ENCODE data around the gene SDF2L1.
"Not testable (repeated sequence)": the region's sequence is repeated elsewhere in the genome, so short reads cannot be mapped to it uniquely, and the experiment has no call there.

Gene SDF2L1

GRCh38 chr22:21665047-21665851, 23.1 kb downstream of the SDF2L1 start:
- DNase-seq = no peak

- no peak for DNase-seq
Observed at GRCh38 chr22:21666786-21667185, 24.7 kb downstream of the SDF2L1 start.

- peak; percentile 52 for DNase-seq
Observed at GRCh38 chr22:21669026-21669425, 26.9 kb downstream of the SDF2L1 start.

- DNase-seq = no peak
Observed at GRCh38 chr22:21672107-21672629, 30.1 kb downstream of the SDF2L1 start.

- no peak for DNase-seq
Observed at GRCh38 chr22:21673534-21674321, 31.6 kb downstream of the SDF2L1 start.

GRCh38 chr22:21674638-21675245, 32.6 kb downstream of the SDF2L1 start:
- DNase-seq = no peak

GRCh38 chr22:21677606-21678443, 35.7 kb downstream of the SDF2L1 start:
- no peak for DNase-seq

- not testable (repeated sequence) for DNase-seq
Observed at GRCh38 chr22:21678842-21679241, 36.7 kb downstream of the SDF2L1 start.

- no peak for DNase-seq
Observed at GRCh38 chr22:21679383-21679782, 37.3 kb downstream of the SDF2L1 start.

- no peak for DNase-seq
Observed at GRCh38 chr22:21680830-21681565, 38.9 kb downstream of the SDF2L1 start.

- no peak for DNase-seq
Observed at GRCh38 chr22:21681566-21682370, 39.7 kb downstream of the SDF2L1 start.

- no peak for DNase-seq
Observed at GRCh38 chr22:21682385-21683175, 40.5 kb downstream of the SDF2L1 start.

GRCh38 chr22:21683401-21683811, 41.3 kb downstream of the SDF2L1 start:
- no peak for DNase-seq

GRCh38 chr22:21684492-21685163, 42.5 kb downstream of the SDF2L1 start:
- DNase-seq = no peak

- DNase-seq = no peak
Observed at GRCh38 chr22:21685164-21685513, 43.0 kb downstream of the SDF2L1 start.

GRCh38 chr22:21686193-21686608, 44.1 kb downstream of the SDF2L1 start:
- DNase-seq = no peak

- DNase-seq = no peak
Observed at GRCh38 chr22:21686634-21687393, 44.7 kb downstream of the SDF2L1 start.

GRCh38 chr22:21687685-21688259, 45.7 kb downstream of the SDF2L1 start:
- DNase-seq = no peak
